HG02852 (cell line): Measurements from ENCODE around the gene TMEM229B.

Experiments used
- ATAC-seq: cut with Tn5 transposase; IDR thresholded peaks from one replicate; pipeline ENCODE4 v1.9.1; 2021; ENCODE audit warnings: mild to moderate bottlenecking, moderate library complexity; ENCODE audit not compliant: unreplicated experiment

Gene TMEM229B

DNA sequence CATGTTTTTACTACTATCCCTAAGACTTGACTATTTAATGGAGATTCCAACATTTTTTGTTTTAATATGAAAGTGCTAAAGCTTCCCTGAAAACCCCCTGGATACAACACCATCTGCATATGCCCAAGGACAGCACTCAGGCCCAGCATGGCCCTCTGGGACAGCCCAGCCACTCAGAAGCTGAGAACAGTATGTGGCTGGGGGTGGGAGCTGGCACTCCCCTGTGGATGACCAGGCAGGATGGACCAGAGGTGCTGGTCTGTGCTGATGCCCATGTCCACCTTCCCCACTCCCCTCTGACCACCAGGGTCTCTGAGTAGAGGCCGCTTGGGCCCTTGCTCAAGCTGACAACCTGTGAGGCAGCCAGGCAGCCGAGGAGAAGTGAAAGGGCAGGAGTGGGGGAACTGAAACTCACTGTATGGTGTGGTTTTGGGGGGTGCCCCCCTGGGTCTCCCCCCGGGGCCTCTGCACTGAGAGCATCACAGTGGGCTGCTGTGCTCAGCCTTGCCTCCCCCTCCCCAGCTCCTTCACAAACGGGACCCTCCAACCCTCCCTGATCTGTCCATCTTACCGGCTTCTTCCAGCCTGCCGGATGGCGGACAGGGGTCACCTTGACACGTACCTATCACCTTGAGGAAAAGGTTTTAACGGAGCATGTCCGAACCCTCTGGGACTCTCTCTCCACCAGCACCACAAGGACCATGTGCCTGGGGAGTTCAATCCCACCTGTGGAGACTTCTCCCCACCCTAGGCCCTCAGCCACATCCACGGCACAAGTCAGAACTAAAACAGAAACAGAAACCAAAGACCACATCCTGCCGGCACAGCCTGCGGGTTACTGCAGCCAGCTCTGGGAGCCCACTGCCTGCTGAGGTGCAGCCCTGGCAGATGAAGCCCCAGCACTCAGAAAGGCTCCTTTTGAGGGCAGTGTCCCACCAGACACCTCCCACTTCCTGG is at the start of gene TMEM229B:
Gene TMEM229B (minus strand): TSS at position 785 of the 957 bp plus-strand sequence. CDS start 14,798 bp downstream, outside the sequence.
- peak; percentile 91 for ATAC-seq

DNA sequence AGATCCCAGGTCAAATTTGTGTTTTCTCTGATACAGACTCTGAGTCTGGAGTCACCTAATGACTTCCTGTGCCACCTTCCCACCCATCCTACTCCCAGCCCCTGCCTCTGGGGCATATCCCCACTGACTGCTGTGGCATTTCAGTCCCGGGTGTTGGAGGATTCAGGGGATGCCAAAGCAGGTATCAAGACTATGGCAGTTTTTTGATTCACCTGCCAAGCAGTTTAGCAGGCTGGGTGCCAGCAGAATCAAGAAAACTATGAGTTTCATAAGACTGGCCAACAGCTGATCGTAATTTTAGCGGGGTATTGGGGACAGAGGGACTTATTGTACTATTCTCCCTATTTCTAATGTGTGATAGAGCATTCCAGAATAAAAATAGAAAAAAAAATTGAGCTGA is 49.2 kb upstream of the TMEM229B start:
- no peak for ATAC-seq

DNA sequence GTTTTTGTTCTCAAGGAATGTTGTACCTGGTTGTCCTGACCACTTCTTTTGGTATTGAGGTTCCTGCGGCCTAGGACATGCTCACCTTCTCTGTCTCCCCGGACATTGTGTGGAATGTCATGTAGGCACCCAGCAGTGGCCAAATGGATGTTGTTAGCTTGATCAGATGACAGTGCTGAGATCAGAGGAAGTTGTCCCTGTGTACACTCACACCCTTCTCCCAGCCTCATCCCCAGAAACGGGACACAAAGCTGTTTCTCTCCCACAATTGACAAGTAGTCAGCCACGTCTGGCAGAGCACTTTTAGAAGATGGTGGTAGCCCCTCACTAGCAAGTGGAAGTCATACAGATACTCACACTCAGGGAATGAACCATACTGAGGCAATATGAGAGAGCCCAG is 47.6 kb upstream of the TMEM229B start:
- ATAC-seq = no peak

DNA sequence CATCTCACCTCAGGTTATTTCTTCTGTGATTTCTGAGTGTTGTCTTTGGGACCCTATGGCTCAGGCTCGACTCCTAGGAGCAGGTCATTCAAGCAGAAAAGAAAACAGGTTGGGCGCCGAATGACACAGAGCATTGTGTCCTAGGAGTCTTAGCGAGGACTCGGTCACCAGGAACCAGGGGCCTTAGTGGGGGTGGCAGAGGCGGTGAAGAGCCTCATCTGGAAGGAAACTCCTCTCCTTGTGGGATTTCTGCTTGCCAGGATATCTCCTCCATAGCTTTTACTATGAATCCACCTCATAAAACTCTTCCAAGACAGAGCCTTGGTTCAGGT is 45.2 kb upstream of the TMEM229B start:
- no peak for ATAC-seq

DNA sequence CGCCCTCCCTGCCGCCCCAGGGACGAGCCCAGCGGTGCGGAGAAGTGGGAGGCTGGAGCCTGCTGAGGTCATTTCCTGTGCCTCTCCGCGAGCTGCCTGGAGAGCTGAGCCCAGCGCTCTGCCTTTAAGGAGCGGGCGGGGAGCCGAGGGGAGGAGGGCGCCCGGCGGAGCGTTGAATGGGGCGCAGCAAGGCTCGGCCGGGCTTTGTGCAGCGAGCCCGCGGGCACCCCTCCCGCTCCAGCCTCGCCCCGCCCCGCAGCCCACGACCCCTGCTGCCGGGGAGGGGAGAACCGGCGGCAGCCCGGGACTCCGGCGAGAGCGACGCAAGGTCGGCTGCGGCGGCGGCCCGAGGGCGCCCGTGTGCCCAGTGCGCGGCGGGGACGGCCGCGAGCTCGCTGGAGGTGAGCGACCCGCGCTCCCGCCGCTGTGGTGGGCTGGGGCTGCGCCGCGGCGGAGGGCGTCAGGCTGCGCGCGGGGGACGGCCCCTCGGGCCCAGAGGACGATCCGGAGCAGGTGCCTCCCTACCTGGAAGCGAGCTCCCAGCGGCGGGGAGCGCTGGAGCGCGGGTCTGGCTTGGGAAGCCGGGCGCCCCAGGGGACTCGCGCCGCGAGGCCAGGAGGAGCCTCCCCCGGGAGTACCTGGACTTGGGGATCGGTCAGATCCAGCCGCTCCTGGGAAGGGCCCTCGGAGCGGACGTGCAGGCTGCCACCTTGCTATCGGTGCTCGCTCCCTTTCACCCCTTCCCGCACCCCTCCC is 44.7 kb upstream of the TMEM229B start, which contains the start of gene PLEKHH1:
Gene PLEKHH1 (plus strand): TSS at position 293 of the 756 bp plus-strand sequence. CDS start 8,578 bp downstream, outside the sequence.
- peak; percentile 81 for ATAC-seq

DNA sequence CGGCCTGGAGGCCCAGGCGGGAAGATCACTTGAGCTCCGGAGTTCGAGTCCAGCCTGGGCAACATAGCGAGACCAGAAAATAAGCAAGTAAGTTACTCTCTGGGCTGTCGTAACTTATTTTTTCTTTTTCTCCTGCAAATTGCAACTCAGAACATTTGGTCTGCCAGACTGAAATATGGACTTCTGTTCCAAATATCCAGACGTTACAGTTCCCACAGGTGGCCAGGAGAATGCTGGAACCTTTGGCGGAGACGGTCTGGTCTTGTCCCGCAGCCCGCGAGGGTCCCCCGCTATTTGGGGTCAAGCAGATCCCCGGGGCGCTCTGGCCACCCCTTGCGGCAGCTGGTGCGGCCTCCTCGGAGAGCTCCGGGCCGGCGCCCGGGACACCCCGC is 44.1 kb upstream of the TMEM229B start:
- ATAC-seq = no peak

DNA sequence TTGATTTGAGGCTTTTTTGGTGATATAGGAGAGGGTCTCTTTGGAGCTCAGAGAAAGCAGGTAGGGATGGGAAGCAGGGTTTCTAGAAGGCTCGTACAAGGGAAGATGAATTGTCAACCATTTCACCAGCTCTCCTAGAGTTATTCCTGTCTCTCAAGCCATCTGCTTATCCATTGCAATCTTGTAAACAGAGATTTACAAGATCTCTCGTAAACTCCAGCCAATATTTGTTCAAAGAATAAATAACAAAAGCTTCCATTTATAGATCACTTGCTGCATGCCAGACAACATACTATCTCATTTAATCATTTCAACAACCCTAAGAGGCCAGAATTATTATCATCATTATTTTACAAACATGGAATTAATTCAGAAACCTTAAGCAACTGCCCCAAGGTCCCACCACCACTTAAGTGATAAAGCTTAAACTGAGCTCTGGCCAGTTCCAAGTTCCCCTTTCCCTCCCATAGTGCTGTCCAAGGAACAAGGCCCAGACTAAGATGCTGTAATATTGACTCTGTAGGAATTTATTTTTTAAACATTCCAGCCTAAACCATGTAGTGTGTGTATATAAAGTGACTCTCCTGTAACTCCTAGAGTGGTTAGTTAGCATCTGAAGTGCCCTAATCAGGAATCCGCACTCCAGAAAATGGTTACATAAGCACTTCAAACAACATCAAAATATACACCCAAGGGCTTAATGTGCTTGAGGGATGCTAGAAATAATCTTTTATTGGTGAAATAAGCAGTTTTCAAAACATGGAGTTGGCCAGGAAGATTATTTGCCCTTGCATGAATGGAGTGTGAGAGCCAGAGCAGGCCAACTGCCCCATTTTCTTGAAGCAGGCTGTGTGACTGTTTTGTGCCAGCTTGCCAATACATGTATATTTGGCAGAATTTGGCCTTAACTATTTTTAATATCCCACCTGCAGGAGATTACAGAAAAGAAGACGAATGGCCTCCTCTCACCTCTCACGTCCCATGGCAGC is 41.7 kb upstream of the TMEM229B start:
- no peak for ATAC-seq

DNA sequence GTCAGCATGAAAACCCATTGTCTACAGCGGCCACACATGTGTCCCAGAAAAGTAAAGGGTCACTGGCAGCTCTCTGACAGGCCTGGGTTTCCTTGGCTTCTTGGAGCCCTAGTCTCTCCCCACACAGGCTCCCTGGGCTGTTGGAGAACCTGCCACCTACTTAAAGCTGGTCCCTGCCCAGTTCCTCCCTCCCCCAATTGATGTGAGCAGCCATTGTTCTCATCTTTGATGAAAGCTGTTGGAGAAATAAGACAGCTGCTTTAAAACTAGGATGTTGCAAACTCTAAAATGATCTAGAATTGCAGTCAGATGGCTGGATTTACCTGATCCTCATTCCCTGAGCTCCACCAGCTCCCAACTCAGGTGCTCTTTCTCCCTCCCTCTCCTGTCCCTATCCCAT is 39.8 kb upstream of the TMEM229B start:
- ATAC-seq = no peak

DNA sequence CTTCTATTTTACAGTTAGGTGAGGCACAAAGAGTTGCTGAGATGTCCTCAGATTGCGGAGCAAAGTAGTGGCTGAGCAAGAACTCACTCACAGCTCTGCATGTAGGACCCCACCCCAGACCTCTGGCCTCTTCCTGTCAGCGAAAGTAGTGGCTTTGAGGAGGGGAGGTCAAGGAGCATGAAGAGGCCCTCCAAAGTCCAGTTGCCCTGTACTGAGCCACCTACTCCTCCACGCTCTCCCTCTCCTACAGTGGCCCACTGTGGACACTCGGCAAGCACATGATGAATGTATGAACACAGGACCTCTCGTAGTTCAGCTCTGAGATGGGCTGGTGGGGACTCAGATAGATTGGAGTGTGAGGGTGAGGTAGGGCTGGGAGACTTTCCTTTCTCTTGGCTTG is 39.2 kb upstream of the TMEM229B start:
- ATAC-seq = no peak

DNA sequence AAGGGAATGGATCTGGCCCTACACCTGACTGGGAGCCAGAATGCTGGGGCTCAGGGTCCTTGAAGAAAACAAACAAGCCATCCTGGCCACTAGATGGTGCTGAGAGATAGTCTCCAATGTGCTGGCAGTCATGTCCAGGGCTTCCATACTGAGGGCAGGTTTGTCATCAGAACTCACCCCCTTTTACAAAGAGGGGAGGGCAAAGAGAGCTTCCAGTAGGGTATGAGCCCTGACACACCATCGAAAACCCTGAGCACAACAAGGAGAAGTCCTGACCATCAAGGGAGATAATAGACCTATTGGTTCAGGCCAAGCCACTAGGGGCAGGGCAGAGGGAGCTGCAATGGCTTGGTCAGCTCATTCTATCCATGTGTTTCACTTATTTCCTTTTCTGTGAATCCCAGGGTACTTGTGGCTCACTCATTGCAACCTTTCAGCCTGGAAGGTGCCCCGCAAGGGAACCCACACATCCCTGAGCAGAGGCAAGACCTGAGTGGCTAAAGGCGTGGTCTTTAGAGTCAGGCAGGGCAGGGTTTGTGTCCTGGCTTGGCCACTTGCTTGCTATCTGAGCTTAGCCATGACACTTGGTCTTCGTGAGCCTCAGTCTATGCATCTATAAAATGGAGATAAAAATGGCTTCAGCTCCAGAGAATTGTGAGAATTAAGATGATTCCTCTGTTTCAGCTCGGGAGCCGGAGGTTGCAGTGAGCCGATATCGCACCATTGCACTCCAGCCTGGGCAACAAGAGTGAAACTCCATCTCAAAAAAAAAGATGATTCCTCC is 38.3 kb upstream of the TMEM229B start:
- ATAC-seq = peak; percentile 50

DNA sequence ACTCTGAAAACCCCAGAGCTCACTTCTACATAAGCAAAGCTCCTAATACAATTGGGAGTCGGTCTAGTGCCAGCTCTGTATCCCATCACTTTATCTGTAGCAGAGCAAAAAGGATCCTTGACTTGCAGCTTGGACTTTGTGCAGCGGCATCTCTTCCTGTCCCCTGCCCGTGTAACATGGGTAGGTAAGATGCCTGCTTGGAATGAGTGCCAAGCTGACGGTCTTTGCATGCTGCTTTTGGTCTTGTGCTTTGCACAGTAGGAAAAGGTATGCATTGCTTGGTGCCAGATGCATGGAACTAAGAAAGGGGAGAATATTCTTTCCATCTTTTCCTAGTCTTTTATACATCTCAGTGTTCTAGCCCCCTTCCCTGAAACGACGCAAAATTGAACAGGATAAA is 37.7 kb upstream of the TMEM229B start:
- ATAC-seq = no peak

DNA sequence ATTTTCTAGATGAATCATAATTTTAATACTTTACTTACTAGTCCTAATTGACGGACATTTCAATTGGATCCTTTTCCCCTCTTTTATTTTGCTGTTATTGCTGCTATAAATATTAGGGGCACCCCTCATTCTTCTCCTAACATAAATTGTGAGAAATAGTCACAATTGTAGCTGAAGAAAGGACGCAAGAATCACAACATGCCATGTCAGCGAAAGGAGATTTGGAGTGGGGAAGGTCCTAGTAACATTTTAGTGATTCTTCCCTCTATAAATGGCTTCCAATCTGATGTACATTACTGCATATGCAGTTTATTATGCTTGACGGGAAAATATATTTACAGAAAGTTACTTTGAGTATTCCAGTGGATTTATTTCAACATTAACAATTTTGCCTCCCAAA is 36.9 kb upstream of the TMEM229B start:
- ATAC-seq = no peak

DNA sequence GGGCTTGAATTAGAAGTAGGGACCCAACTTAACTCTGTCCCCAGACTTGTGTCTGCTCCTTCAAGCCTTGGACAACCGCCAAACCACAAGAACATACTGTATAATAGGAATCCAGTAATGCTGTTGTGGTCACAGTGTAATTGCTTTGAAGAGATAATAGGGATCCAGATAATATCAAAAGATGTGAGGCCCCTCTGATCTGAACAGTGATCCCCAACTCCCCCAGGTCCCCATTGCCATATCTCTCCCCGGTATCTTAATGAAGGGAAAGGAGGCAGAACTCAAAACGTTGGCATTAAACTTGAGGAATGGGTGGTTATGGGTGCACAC is 36.1 kb upstream of the TMEM229B start:
- ATAC-seq = no peak

DNA sequence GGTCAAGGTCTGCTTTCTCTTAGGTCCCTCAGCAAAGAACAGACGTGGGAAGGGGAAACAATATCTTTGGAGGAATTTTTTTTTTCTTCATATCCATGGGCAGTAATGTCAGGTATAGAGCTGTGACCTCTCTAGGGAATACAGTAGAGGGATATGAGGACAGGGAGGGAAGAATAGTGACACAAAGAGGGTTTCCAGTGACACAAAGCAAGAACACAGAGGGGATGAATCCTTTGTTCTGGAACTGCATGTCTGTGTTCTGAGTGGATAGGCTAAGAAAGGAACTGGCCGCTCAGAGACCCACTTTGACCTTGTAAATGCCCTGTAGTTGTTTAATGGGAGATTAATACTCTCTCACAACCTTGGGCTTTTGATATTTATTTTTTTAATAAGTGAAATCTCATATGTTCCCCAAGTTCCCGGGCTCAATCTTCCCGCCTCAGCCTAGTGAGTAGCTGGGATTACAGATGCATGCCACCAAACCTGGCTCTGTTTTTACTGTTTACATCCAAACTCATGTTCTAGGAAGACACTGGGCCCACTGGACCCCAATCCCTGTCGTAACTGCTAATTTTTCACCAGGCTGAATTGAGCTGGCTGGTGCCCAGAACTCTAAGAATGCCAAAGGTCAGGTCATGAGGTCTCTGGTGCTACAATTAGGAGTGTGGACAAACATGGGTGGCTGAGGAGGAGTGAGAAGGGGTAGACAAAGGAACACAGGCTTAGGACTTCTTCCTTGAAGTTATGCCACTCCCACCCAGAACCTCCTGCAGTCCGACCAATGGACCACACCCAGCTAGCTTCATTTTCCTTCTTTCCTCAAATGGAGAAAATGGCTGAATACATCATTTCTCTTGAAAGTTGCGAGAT is 35.5 kb upstream of the TMEM229B start:
- no peak for ATAC-seq

DNA sequence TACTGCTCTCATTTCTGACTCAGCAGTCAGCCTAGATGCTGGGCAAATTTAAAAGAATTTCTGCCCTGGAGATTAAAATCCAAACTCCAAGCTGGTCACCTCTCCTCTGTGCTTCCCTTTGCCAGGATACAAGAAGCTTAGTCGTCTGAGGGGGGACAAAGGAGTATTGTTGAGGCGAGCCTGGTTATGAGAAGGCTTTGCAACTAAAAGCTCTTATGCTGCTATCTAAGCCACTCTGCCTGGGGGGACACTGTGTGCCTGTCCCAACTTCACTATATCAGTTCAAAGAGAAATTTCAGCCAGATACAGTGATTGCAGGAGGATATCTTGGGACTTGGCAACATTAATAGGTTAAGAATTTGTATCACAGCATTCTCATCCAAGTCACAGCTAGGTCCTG is 33.7 kb upstream of the TMEM229B start:
- no peak for ATAC-seq

DNA sequence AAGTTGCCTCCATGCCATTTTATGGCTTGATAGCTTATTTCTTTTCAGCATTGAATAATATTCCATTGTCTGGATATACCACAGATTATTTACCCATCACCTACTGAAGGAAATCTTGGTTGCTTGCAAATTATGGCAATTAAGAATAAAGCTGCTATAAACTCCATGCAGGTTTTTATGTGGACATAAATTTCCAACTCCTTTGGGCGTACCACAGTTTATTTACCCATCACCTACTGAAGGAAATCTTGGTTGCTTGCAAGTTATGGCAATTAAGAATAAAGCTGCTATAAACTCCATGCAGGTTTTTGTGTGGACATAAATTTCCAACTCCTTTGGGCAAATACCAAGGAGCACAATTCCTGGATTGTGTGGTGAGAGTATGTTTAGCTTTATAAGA is 32.0 kb upstream of the TMEM229B start:
- no peak for ATAC-seq

DNA sequence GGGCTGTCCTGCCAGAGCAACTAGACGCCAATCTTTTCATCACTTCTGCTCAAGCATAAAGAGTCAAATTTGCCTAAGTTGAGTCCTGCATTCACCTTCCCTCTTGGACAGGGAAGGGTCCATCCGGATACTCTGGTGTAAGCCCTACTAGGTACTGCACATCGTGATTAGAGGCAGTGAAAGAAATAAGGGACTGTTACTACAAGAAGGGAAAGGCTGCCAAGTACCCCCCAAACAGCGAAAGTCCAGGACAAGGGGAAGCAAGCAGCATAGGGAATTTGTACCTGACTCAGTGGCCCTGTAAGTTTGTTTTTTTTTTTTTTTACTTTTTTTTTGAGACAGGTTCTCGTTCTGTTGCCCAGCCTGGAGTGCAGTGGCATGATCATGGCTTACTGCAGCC is 30.9 kb upstream of the TMEM229B start:
- ATAC-seq = no peak

DNA sequence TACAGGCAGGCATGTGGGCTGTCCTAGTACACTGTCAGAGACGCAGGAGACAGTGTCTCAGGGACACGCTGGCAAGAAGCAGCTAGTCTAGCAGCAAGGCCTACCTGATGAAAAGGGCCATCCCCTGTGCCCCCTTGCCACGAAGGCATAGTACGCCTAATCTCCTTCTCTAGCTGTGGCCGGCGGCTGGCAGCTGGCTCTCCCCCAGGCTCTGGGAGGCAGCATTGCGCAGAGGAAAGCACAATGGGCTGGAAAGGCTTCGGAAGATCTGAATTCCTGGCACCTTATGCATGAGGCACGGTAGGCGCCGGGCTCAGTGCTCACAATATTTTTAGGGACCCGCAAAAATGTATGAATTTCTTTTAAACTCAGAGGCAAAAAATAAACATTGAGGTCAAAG is 28.6 kb upstream of the TMEM229B start:
- ATAC-seq = no peak

DNA sequence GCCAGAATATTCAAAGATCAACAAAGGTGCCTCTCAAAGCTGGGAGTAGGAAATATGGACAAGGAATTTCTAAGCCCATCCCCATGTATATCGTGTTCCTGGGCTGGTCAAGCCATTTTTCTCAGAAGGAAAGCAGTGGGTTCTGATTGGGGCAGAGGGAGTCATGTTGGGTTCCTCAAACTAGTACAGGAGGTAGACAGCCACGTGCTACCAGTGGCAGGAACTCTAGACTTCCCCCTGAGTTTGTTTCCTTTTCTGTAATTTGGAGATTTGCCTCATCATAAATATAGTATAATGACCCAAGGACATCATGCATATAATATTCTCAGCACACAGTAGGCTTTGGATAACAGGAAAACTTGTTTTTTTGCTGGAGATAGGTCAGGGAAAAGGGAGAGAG is 28.2 kb upstream of the TMEM229B start:
- ATAC-seq = no peak
